ENCODE data around the gene HNRNPUL1.
A peak's percentile ranks its signal among the peaks of the same experiment; 100 is the strongest.

Gene HNRNPUL1

DNA sequence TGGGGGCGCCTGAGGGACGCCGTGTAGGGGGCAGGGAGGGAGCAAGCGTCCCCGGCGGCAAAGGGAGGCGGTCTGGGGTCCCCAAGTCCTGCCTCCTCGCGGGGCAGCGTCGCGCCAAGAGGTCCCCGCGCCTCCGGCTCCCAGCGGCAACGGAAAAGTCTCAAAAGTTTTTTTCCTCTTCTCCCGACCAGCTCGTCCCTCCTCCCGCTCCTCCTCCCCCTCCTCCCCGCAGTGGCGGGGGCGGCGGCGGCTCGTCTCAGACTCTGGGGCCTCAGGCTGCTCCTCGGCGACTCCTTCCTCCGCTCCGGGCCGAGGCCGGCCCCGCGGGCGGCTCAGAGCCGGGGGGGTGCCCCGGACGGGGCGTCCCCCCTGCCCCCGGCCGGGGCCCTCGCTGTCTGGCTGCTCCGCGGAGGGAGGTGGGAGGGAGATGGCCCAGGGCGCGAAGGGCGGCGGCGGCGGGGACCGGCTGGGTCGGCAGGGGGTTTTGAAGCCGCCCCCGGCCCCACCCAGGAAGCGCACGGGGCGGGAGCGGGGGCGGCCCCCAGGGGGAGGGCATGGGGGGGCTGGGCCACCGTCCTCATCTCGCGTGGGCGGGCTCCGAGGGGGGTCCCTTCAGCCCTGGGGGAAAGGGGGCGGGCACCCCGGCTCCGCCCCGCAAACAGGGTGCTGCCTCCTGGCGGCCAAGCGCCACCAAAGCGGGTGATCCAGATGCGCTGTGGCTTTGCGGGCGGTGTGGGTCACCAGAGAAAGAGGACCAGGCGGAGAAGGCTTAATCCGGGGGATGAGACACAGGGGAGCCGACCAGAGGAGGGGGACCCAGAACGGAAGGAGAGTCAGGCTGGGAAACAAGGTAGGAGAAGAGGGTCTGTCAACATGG is 89.5 kb downstream of the HNRNPUL1 start, which contains the start of gene TGFB1:
Gene TGFB1, minus strand, starts transcription at position 457 of the 877 bp plus-strand sequence. CDS start 878 bp downstream, outside the sequence.
- peak; percentile 93 for DNase-seq (ENCODE audit: low spot score)

DNA sequence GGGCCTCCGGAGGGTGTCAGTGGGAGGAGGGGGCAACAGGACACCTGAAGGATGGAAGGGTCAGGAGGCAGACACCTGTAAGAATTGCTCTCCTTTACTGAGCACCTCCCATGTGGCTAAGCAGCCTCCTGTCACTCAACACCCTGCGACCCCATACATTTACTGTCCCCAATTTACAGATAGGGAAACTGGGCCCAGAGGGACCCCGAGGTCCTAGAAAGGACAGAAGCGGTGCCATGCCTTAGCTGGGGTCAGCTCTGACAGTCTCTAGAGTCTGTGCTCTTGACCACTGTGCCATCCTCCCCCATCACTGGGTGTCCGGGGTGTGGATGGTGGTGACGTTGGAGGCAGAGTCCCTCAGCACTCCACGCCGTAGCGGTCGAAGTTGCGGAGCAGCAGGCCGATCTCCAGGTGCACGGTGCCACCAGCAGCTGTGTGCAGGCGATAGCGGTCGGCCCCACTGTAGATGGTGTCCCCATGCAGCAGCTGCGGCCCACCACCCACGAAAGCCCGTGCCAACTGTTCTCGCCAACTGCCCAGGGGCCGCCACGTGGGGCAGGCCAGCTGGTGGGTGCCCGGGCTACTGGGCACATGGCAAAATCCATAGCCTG is 90.3 kb downstream of the HNRNPUL1 start:
- DNase-seq (ENCODE audit: low spot score) = no peak

DNA sequence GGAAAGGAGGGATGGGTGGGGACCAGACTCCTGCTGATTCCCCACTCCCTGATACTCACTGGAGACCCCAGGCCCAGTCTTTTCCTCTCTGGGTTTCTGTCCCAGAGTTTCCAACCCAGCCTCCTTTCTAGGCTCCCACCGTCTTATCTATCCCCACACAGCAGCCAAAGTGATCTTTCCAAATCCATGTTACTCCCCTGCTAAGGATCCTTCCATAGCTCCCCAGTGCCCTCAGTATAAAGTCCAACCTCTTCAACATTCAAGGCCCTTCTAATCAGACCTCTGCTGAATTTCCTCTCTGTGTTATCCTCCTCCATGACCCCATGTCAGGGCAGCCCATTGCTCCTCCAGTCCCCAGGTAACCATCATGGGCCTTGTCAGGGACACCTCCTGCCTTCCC is 90.9 kb downstream of the HNRNPUL1 start:
- DNase-seq (ENCODE audit: low spot score) = no peak

DNA sequence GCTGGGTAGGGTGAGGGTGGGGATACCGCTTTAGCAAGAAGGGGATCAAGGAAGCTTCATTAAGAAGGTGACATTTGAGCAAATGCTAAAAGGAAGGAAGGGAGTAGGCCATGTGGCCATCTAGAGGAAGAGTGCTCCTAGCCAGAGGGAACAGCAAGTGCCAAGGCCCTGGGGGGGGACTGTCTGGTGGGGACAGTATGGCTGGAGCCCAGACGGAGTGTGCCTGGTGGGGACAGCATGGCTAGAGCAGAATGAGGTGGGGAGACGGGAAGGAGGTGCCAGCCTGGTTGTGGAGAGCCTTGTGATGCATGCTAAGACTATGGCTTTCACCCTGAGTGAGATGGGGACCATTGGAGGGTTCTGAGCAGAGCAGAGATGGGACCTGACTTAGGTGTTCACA is 91.6 kb downstream of the HNRNPUL1 start:
- DNase-seq (ENCODE audit: low spot score) = no peak

DNA sequence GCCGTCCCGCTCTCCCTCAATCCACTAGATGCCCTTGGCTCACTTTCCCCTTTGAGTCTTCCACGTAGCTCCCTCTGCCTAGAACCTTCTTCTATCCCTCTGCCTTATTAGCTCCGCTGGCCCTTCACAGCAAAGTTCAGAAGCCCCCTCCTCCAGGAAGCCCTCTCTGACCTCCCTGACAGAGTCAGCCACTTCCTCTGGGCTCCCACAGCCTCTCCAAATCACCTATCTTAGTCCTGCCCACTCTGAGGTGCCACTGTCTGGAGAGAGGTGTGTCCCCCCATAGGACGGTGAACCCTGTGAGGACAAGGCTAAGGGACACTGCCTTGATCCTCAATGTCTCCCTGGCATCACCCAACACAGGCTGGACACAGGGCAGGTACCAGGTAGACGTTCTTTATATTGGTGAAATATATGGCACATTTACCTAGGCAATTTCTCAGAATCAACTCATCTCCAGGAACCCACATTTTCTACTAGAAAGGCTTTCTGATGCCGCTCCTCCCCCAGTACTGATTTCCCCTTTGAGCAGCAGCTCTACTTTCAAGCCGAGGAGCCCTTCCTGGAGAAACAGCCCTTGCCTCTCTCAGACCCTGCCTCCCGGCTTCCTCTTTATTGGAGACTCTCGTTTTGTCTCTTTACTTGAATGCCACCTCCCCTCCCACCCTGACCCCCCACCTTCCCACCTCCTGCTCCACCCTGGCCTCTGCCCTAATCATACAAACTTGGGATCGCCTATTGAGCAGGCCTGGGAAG is 93.0 kb downstream of the HNRNPUL1 start:
- DNase-seq (ENCODE audit: low spot score) = no peak
